BLaER1 (cell line): ENCODE measurements around the gene PKD2.
"Not testable (repeated sequence)": the region's sequence is repeated elsewhere in the genome, so short reads cannot be mapped to it uniquely, and the experiment has no call there.

Experiments
- H3K27ac ChIP-seq: shearing (Covaris generic); formaldehyde crosslinking; 2 replicates; pipeline ENCODE4 v1.8.1; 2022
- H3K27me3 ChIP-seq: shearing (Covaris generic); formaldehyde crosslinking; 2 replicates; pipeline ENCODE4 v1.8.1; 2022
- H3K36me3 ChIP-seq: shearing (Covaris generic); formaldehyde crosslinking; 2 replicates; pipeline ENCODE4 v1.8.1; 2022
- H3K4me1 ChIP-seq: shearing (Covaris generic); formaldehyde crosslinking; 2 replicates; pipeline ENCODE4 v1.8.1; 2022
- H3K4me2 ChIP-seq: shearing (Covaris generic); formaldehyde crosslinking; 2 replicates; pipeline ENCODE4 v1.8.1; 2022
- H3K4me3 ChIP-seq: shearing (Covaris generic); formaldehyde crosslinking; 2 replicates; pipeline ENCODE4 v1.8.1; 2022
- H3K9ac ChIP-seq: shearing (Covaris generic); formaldehyde crosslinking; 2 replicates; pipeline ENCODE4 v1.8.1; 2022
- H3K9me3 ChIP-seq: shearing (Covaris generic); formaldehyde crosslinking; 2 replicates; pipeline ENCODE4 v1.8.1; 2022
- H4K20me1 ChIP-seq: shearing (Covaris generic); formaldehyde crosslinking; 2 replicates; pipeline ENCODE4 v1.8.1; 2022
- Cebpa-rat ChIP-seq: shearing (Covaris generic); IDR thresholded peaks from 2 replicates; pipeline ENCODE4 v1.8.1; 2022

The PKD2 gene

GRCh38 chr4:87985097-87985886 is 22.1 kb upstream of the PKD2 start:
- Histone ChIP-seq H3K9ac (no peak overlapping the region), H3K9me3 (no peaks in the 10 kb centered on the region), H4K20me1 (no peaks in the 10 kb centered on the region), H3K4me2 (no peak overlapping the region), H3K36me3 (no peaks in the 10 kb centered on the region), H3K27me3 (no peaks in the 10 kb centered on the region), H3K4me1 (no peaks in the 10 kb centered on the region), H3K4me3 (no peak overlapping the region), H3K27ac (no peak overlapping the region)
- no peak for TF ChIP-seq Cebpa-rat

DNA sequence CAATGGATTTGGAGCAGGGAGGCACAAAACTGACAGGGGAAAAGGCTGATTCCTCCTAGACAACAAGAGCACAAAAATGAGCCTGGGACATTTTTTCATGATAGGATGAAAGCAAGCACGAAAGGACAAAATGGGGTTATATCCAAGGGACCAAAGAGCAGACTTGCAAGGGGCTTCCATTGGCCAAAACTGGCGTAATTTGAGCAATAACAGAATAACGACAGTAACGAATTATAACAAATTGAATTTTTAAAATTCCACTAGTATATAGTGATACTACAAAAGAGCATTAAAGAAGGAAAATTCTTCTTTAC is 21.6 kb upstream of the PKD2 start:
- Histone ChIP-seq H3K36me3 (no peaks in the 10 kb centered on the region), H3K4me2 (no peak overlapping the region), H3K4me3 (no peak overlapping the region), H3K27me3 (no peaks in the 10 kb centered on the region), H3K4me1 (no peaks in the 10 kb centered on the region), H3K9me3 (no peaks in the 10 kb centered on the region), H4K20me1 (no peaks in the 10 kb centered on the region), H3K27ac (no peak overlapping the region), H3K9ac (no peak overlapping the region)
- no peak for TF ChIP-seq Cebpa-rat

GRCh38 chr4:87986508-87986907 is 20.9 kb upstream of the PKD2 start:
- H3K36me3 ChIP-seq, result no peaks in the 10 kb centered on the region
- no peaks in the 10 kb centered on the region for H3K27me3 ChIP-seq
- H3K4me3 ChIP-seq, result no peak overlapping the region
- no peak overlapping the region for H3K9ac ChIP-seq
- no peaks in the 10 kb centered on the region for H3K4me1 ChIP-seq
- TF ChIP-seq Cebpa-rat, result no peak
- no peak overlapping the region for H3K27ac ChIP-seq
- H3K9me3 ChIP-seq, result no peaks in the 10 kb centered on the region
- no peak overlapping the region for H3K4me2 ChIP-seq
- H4K20me1 ChIP-seq, result no peaks in the 10 kb centered on the region

DNA sequence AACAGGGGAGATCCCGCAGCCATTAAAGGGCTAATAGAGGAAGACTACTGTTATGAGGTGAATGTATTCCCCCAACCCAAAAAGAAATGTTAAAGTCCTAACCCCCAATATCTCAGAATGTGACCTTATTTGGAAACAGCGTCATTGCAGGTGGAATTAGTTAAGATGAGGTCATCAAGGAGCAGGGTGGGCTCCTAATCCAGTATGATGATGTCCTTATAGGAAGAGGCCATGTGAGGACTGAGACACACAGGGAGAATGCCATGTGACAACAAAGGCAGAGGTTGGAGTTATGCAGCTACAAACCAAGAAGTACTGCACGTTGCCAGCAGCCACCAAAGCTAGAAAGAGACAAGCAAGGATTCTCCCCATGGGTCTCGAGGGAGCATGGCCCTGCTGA is 17.7 kb upstream of the PKD2 start:
- no peak overlapping the region for H3K9ac ChIP-seq

DNA sequence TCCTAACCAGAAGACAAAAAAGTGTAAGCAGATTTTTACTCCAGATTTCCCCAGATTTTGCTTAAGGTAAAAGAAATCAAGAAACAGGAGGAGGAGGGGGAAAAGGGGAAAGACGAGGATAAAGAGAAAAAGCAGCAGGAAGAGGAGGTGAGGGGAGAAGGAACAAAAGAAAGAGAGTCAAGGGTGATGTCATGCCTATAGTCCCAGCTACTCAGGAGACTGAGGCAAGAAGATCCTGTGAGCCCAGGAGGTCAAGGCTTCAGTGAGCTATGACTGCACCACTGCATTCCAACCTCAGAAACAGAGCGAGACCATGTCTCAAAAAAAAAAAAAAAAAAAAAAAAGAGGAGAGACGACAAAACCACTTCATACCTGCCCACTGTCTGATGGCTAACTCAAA is 12.0 kb upstream of the PKD2 start:
- Histone ChIP-seq H3K4me3 (no peak overlapping the region), H3K9me3 (no peaks in the 10 kb centered on the region), H4K20me1 (no peaks in the 10 kb centered on the region), H3K4me2 (no peak overlapping the region), H3K9ac (no peak overlapping the region), H3K27me3 (no peaks in the 10 kb centered on the region), H3K4me1 (no peaks in the 10 kb centered on the region), H3K36me3 (no peaks in the 10 kb centered on the region), H3K27ac (no peak overlapping the region)
- no peak for TF ChIP-seq Cebpa-rat

More for the DNA sequence above, 17.7 kb upstream of the PKD2 start:
- Histone ChIP-seq H3K4me2 (no peak overlapping the region), H3K27me3 (no peaks in the 10 kb centered on the region), H3K9me3 (no peaks in the 10 kb centered on the region), H3K27ac (no peak overlapping the region), H4K20me1 (no peaks in the 10 kb centered on the region), H3K4me3 (no peak overlapping the region), H3K4me1 (no peaks in the 10 kb centered on the region), H3K36me3 (no peaks in the 10 kb centered on the region)
- TF ChIP-seq Cebpa-rat, result no peak

- not testable (repeated sequence) for H3K4me3 ChIP-seq, H3K9ac ChIP-seq, H3K27me3 ChIP-seq, H3K4me2 ChIP-seq, H3K27ac ChIP-seq, H4K20me1 ChIP-seq, H3K9me3 ChIP-seq, H3K36me3 ChIP-seq, H3K4me1 ChIP-seq
These were observed 8.2 kb upstream of the PKD2 start for GRCh38 chr4:87999191-87999691.

DNA sequence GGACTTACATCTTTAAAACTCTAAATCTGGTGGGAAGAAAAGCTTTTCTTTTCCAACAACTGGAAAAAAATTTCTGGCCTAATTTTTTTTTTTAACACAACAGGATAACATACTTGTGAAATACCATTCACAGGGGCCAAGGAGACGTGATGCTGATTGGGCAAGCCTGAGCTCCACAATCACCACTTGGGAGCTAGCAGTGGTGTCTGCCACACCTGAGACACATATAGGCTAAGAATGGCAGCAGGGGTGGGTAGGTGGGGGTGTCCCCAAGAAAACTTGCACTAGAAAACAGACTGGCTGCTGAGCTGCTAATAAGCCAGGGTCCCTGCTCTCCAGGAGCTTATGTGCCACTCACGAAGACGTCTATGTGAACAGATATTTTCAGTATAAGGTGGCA is 5.6 kb upstream of the PKD2 start:
- no peaks in the 10 kb centered on the region for H3K36me3 ChIP-seq
- H3K4me2 ChIP-seq, result no peak overlapping the region
- no peaks in the 10 kb centered on the region; the same call in 1 of the 2 replicates for H3K27me3 ChIP-seq

DNA sequence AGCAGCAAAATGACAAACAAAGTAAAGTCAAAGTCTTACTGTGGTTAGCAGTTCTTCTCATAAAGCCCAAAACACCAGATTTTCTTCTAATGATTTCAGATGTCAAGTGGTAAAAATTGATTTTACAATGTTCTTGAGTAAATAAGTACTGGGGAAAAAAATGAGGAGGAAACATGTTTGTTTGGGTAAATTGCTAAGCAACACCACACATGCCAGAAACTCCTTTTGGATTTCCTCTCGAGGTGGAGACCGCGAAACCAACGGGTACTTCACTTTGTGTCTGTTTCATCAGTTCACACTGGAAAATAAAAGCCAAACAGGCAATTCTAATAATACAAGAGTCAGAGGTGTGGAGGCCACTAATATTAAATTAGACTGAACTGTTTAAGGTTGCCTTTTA is 4.6 kb upstream of the PKD2 start:
- Histone ChIP-seq H3K9me3 (peaks cover 3% of the 10 kb centered on the region; the same call in 1 of the 2 replicates), H3K27ac (no peak overlapping the region), H3K4me1 (peaks cover 14% of the 10 kb centered on the region; the same call in 1 of the 2 replicates), H3K9ac (no peak overlapping the region), H3K36me3 (no peaks in the 10 kb centered on the region), H3K4me3 (no peak overlapping the region), H3K4me2 (peak overlapping the region; percentile 40), H4K20me1 (peaks cover under 1% of the 10 kb centered on the region), H3K27me3 (no peaks in the 10 kb centered on the region; the same call in 1 of the 2 replicates)
- TF ChIP-seq Cebpa-rat, result no peak

More for the DNA sequence above, 5.6 kb upstream of the PKD2 start:
- Histone ChIP-seq H3K4me1 (peaks cover 10% of the 10 kb centered on the region; the same call in 1 of the 2 replicates), H3K4me3 (no peak overlapping the region), H3K27ac (no peak overlapping the region), H4K20me1 (no peaks in the 10 kb centered on the region), H3K9me3 (peaks cover 3% of the 10 kb centered on the region; the same call in 1 of the 2 replicates), H3K9ac (no peak overlapping the region)
- TF ChIP-seq Cebpa-rat, result no peak

DNA sequence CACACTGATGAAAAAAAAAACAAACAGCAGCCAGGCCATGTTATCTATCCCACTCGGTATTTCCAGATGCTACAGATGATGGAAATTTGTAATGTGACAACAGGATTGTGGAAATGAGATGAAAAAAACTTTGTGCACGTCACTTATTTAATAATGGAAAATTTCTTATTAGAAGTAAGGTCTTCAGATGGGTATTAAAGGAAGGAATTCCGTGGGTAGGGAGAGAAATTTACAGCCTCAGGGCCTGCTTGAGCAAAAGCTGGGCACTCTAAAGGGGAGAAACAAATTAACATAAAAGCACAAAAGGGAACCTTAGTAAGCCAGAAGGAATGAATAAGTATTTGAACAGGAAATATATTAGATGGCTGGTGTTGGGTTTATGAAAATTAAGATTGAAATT is 4.2 kb upstream of the PKD2 start:
- Histone ChIP-seq H3K9ac (no peak overlapping the region), H3K4me2 (peak overlapping the region; percentile 40; the same call in 1 of the 2 replicates), H3K27ac (no peak overlapping the region), H3K27me3 (no peaks in the 10 kb centered on the region; the same call in 1 of the 2 replicates), H3K9me3 (peaks cover 3% of the 10 kb centered on the region; the same call in 1 of the 2 replicates), H3K4me1 (peaks cover 14% of the 10 kb centered on the region; the same call in 1 of the 2 replicates), H3K4me3 (no peak overlapping the region), H3K36me3 (no peaks in the 10 kb centered on the region), H4K20me1 (peaks cover 6% of the 10 kb centered on the region)
- TF ChIP-seq Cebpa-rat, result no peak

DNA sequence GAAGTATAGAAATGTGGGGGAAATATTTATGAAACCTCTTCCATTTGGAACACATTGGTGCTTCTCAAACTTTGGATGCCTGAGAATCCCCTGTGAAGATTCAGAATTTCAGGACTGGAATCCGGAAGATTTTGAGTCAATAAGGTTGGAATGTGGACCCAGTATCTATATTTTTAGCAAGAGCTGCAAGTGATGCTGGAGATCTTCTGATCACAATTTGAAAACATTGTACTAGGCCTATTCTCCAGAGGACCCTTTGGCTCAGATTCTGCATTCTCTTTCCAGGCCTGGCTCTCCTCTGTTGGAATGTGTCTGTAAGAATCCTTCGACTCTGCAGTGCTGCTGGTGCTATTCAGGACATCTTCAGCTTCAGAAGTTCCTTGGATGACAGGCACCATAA is 2.4 kb upstream of the PKD2 start:
- H3K9me3 ChIP-seq, result peaks cover 3% of the 10 kb centered on the region; the same call in 1 of the 2 replicates
- no peak overlapping the region for H3K9ac ChIP-seq
- no peak overlapping the region for H3K27ac ChIP-seq
- no peaks in the 10 kb centered on the region for H3K36me3 ChIP-seq
- no peak overlapping the region for H3K4me2 ChIP-seq
- no peaks in the 10 kb centered on the region; the same call in 1 of the 2 replicates for H3K27me3 ChIP-seq
- TF ChIP-seq Cebpa-rat, result no peak
- H3K4me3 ChIP-seq, result no peak overlapping the region
- peaks cover 18% of the 10 kb centered on the region for H3K4me1 ChIP-seq
- H4K20me1 ChIP-seq, result peaks cover 24% of the 10 kb centered on the region
